HEK293 (cell line): ENCODE results near the gene ABCA12.

Experiments
- CTCF ChIP-seq: fragments of 450-650 bp; formaldehyde crosslinking; IDR thresholded peaks from 2 replicates; pipeline ENCODE4 v1.5.1; 2016; ENCODE audit warnings: missing biosample characterization, missing genetic modification characterization
- GLI4 ChIP-seq: fragments of 450-650 bp; formaldehyde crosslinking; IDR thresholded peaks from 2 replicates; pipeline ENCODE4 v1.5.1; 2016; ENCODE audit warnings: missing biosample characterization, missing genetic modification characterization
- YY1 ChIP-seq: fragments of 450-650 bp; formaldehyde crosslinking; IDR thresholded peaks from 2 replicates; pipeline ENCODE4 v1.5.1; 2018; ENCODE audit warnings: missing biosample characterization, missing genetic modification characterization
- ZNF202 ChIP-seq: fragments of 450-650 bp; formaldehyde crosslinking; IDR thresholded peaks from 2 replicates; pipeline ENCODE4 v1.5.1; 2016; ENCODE audit warnings: missing biosample characterization, missing genetic modification characterization, borderline replicate concordance

DNA sequence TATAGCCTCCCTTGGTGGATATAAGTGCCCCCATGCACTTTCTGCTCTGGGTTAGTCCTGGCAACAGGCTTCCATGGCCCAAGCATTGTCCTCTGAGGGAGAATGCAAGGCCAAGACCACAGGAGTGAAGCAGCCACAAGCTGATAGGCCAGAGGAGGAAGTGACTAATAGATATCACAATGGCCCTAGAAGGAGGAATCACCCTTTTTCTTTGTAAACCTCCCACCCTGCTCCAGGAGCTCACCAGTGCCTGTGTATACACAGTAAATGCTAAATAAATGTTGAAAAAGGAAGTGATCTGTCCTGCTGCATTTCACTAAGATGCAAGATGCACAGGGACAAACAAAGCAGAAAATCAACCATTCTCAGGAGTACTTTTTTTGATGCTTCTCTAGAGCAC, 49.7 kb upstream of the ABCA12 start:
- no peak for TF ChIP-seq ZNF202 (tag by site-specific recombination)
- TF ChIP-seq YY1 (tag by site-specific recombination), result no peak
- TF ChIP-seq CTCF (tag by site-specific recombination), result no peak
- TF ChIP-seq GLI4 (tag by site-specific recombination), result no peak
